Skeletal muscle tissue (tissue), 2 donors: Measurements from ENCODE around the gene B3GNT5. TPM values are rescaled to one million over a fixed set of nuclear protein-coding genes. Genes with fewer than 3 reads are reported as not detected.

Source experiments
- small RNA-seq: library from RNA; depleted of rRNA; stranded (forward); fragments of <200 nt; gene quantifications from one replicate; pipeline ENCODE3, GENCODE V24; 2014
- total RNA-seq: library from RNA; depleted of rRNA; stranded (reverse); fragments of >200 nt; gene quantifications from one replicate; pipeline ENCODE4 v1.2.3, GENCODE V29; 2014

Gene B3GNT5
- total RNA-seq, 1 donor from 2014 or later = 4.2 TPM

Small RNAs within 50 kb of the gene (small RNA-seq; reads per million reads assigned to genes)
- gene RNA5SP151 = not detected

Other genes starting within 250 kb of the B3GNT5 start
- 16.2 TPM for gene MCCC1, start 153.8 kb upstream of the B3GNT5 start, total RNA-seq
- under 0.01 TPM for gene LAMP3, start 90.5 kb upstream of the B3GNT5 start, total RNA-seq
- under 0.01 TPM for gene MCF2L2, start 175.4 kb downstream of the B3GNT5 start, total RNA-seq